Panc1 (cell line): Measurements from ENCODE around the gene AIFM3. TPM values are rescaled to one million over a fixed set of nuclear protein-coding genes. Genes with fewer than 3 reads are reported as not detected.

ENCODE experiments used
- ATAC-seq: fragments of 200-7000 bp; cut with Tn5 transposase; 2 replicates; pipeline ENCODE4 v1.9.1; 2020; ENCODE audit warnings: mild to moderate bottlenecking, moderate library complexity
- BruUV-seq: library from RNA; stranded (reverse); fragments of 400-500 nt; replicated peaks from 2 replicates; lab custom pipeline; 2021; lab: Mats Ljungman, UMichigan
- CTCF ChIA-PET: fragments of 300-600 bp; sonication (Branson Sonifier 250); formaldehyde crosslinking; loops from one replicate; lab custom pipeline; 2022; ENCODE audit warnings: antibody characterized with exemption; lab: Charles Lee
- POLR2A ChIA-PET: fragments of 300-600 bp; sonication (Branson Sonifier 250); formaldehyde crosslinking; loops from one replicate; lab custom pipeline; 2022; ENCODE audit warnings: antibody characterized with exemption; lab: Charles Lee
- DNase-seq: peaks from one replicate; pipeline ENCODE4 v3.0.0-alpha.2; 2010; ENCODE audit warnings: low read depth, low spot score
- H3K27ac ChIP-seq: 2 replicates; pipeline ENCODE4 v1.5.1; 2011; ENCODE audit warnings: mild to moderate bottlenecking, low read length, inconsistent platforms
- H3K27me3 ChIP-seq: fragments of 200-500 bp; sonication (Bioruptor generic); 2 replicates; pipeline ENCODE4 v1.6.0; 2014; ENCODE audit warnings: low read length, inconsistent platforms; ENCODE audit not compliant: control insufficient read depth, insufficient read depth
- H3K36me3 ChIP-seq: fragments of 200-500 bp; sonication (Bioruptor generic); 2 replicates; pipeline ENCODE4 v1.5.1; 2014; ENCODE audit warnings: inconsistent platforms, mild to moderate bottlenecking, low read length, moderate library complexity; ENCODE audit not compliant: control insufficient read depth, insufficient read depth
- H3K4me1 ChIP-seq: 2 replicates; pipeline ENCODE4 v1.5.1; 2011; ENCODE audit warnings: inconsistent platforms, mild to moderate bottlenecking, low read length, moderate library complexity; ENCODE audit not compliant: control insufficient read depth, insufficient read depth
- H3K4me3 ChIP-seq, 2 experiments: 2 replicates each; pipeline ENCODE4 v1.5.1; 2011 to 2012; ENCODE audit warnings: low read depth in 2 of 2, low read length in 2 of 2, mild to moderate bottlenecking in 2 of 2, inconsistent platforms in 1 of 2, moderate library complexity in 1 of 2
- H3K9me3 ChIP-seq: fragments of 200-500 bp; sonication (Bioruptor generic); 2 replicates; pipeline ENCODE4 v1.5.1; 2014; ENCODE audit warnings: low read depth, mild to moderate bottlenecking, inconsistent platforms, low read length, moderate library complexity; ENCODE audit not compliant: control insufficient read depth, insufficient read depth
- POLR2AphosphoS5 ChIP-seq: IDR thresholded peaks from 2 replicates; pipeline ENCODE4 v1.6.1; 2012; ENCODE audit warnings: mild to moderate bottlenecking, low read depth, low read length, moderate library complexity
- SIN3A ChIP-seq: IDR thresholded peaks from 2 replicates; pipeline ENCODE4 v1.6.1; 2012; ENCODE audit warnings: low read depth, mild to moderate bottlenecking, low read length, moderate library complexity, borderline replicate concordance; ENCODE audit not compliant: insufficient read depth
- TCF7L2 ChIP-seq: IDR thresholded peaks from 2 replicates; pipeline ENCODE4 v1.6.1; 2011; ENCODE audit warnings: mild to moderate bottlenecking, low read depth, low read length, inconsistent platforms
- in situ Hi-C: cut with HindIII; loops from 2 replicates; pipeline ENCODE4 v1.10.0; 2016; ENCODE audit warnings: low sequenced_read_pairs, low pct_unique_long_range_greater_than_20kb
- intact Hi-C: fragments of 100-400 bp; cut with micrococcal nuclease; formaldehyde crosslinking; loops from one replicate; pipeline ENCODE4 v1.10.0; 2022; ENCODE audit not compliant: unreplicated experiment
- total RNA-seq: library from RNA; stranded (reverse); gene quantifications from one replicate; pipeline ENCODE4 v1.2.1, GENCODE V29; 2021; ENCODE audit not compliant: unreplicated experiment
- TF ChIP-seq, protein P1 (sequence below), 2 experiments: IDR thresholded peaks; 2 replicates each; pipeline ENCODE4 v1.6.1; 2011 to 2012; ENCODE audit warnings: low read depth in 2 of 2, control low read depth in 1 of 2, low read length in 1 of 2, mild to moderate bottlenecking in 1 of 2, moderate library complexity in 1 of 2; ENCODE audit not compliant: insufficient read depth in 1 of 2
- TF ChIP-seq, protein P2 (sequence below): fragments of 450-650 bp; IDR thresholded peaks from 2 replicates; pipeline ENCODE4 v1.5.1; 2017; ENCODE audit warnings: mild to moderate bottlenecking

Gene AIFM3
- total RNA-seq, 1 experiment from 2014 or later = 2.7 TPM

GRCh38 chr22:20995329-20996030, 28.4 kb downstream of the AIFM3 start:
- no peaks in the 10 kb centered on the region for H3K9me3 ChIP-seq
- in situ Hi-C loops (no loop called here), intact Hi-C loops (no loop called here)
- TF ChIP-seq, protein P1, sequence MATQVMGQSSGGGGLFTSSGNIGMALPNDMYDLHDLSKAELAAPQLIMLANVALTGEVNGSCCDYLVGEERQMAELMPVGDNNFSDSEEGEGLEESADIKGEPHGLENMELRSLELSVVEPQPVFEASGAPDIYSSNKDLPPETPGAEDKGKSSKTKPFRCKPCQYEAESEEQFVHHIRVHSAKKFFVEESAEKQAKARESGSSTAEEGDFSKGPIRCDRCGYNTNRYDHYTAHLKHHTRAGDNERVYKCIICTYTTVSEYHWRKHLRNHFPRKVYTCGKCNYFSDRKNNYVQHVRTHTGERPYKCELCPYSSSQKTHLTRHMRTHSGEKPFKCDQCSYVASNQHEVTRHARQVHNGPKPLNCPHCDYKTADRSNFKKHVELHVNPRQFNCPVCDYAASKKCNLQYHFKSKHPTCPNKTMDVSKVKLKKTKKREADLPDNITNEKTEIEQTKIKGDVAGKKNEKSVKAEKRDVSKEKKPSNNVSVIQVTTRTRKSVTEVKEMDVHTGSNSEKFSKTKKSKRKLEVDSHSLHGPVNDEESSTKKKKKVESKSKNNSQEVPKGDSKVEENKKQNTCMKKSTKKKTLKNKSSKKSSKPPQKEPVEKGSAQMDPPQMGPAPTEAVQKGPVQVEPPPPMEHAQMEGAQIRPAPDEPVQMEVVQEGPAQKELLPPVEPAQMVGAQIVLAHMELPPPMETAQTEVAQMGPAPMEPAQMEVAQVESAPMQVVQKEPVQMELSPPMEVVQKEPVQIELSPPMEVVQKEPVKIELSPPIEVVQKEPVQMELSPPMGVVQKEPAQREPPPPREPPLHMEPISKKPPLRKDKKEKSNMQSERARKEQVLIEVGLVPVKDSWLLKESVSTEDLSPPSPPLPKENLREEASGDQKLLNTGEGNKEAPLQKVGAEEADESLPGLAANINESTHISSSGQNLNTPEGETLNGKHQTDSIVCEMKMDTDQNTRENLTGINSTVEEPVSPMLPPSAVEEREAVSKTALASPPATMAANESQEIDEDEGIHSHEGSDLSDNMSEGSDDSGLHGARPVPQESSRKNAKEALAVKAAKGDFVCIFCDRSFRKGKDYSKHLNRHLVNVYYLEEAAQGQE (IDR thresholded peaks at IDR 0.05; ENCODE audit: insufficient read depth in 1 of 2, low read depth in 2 of 2, low read length in 1 of 2) = no peak
- TF ChIP-seq POLR2AphosphoS5 (no peak), TCF7L2 (no peak), SIN3A (no peak)
- TF ChIP-seq, protein P2, sequence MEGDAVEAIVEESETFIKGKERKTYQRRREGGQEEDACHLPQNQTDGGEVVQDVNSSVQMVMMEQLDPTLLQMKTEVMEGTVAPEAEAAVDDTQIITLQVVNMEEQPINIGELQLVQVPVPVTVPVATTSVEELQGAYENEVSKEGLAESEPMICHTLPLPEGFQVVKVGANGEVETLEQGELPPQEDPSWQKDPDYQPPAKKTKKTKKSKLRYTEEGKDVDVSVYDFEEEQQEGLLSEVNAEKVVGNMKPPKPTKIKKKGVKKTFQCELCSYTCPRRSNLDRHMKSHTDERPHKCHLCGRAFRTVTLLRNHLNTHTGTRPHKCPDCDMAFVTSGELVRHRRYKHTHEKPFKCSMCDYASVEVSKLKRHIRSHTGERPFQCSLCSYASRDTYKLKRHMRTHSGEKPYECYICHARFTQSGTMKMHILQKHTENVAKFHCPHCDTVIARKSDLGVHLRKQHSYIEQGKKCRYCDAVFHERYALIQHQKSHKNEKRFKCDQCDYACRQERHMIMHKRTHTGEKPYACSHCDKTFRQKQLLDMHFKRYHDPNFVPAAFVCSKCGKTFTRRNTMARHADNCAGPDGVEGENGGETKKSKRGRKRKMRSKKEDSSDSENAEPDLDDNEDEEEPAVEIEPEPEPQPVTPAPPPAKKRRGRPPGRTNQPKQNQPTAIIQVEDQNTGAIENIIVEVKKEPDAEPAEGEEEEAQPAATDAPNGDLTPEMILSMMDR = no peak
- H3K27me3 ChIP-seq = no peaks in the 10 kb centered on the region
- no peaks in the 10 kb centered on the region for H3K36me3 ChIP-seq
- ChIA-PET POLR2A (no interaction called here), CTCF (no interaction called here)
- no peak for DNase-seq
- ATAC-seq = no peak
- H3K27ac ChIP-seq = no peak overlapping the region
- H3K4me3 ChIP-seq = no peak overlapping the region
- peaks cover 6% of the 10 kb centered on the region for H3K4me1 ChIP-seq
- BruUV-seq = no TSS peak

- Histone ChIP-seq H3K4me3 (no peak overlapping the region), H3K27me3 (no peaks in the 10 kb centered on the region), H3K4me1 (peaks cover 9% of the 10 kb centered on the region), H3K36me3 (no peaks in the 10 kb centered on the region), H3K9me3 (no peaks in the 10 kb centered on the region), H3K27ac (no peak overlapping the region)
- intact Hi-C loops (no loop called here), in situ Hi-C loops (no loop called here)
- ChIA-PET CTCF (no interaction called here), POLR2A (no interaction called here)
- DNase-seq = no peak
- ATAC-seq = no peak
- TF ChIP-seq POLR2AphosphoS5 (no peak), TCF7L2 (no peak), SIN3A (no peak)
- TF ChIP-seq, protein P1 (IDR thresholded peaks at IDR 0.05; ENCODE audit: insufficient read depth in 1 of 2, low read depth in 2 of 2, low read length in 1 of 2) = no peak
- TF ChIP-seq, protein P2 = no peak
- BruUV-seq = no TSS peak
These were observed 29.0 kb downstream of the AIFM3 start for GRCh38 chr22:20996031-20996410.
